Common myeloid progenitor, CD34-positive (primary cell): ENCODE measurements around the gene SMIM30.

ENCODE experiments used
- CTCF ChIA-PET: fragments of 350-600 bp; sonication (Branson Sonifier 250); formaldehyde crosslinking; loops from one replicate; lab custom pipeline; 2021; ENCODE audit warnings: antibody characterized with exemption; lab: Charles Lee
- POLR2A ChIA-PET: fragments of 350-600 bp; sonication (Branson Sonifier 250); formaldehyde crosslinking; loops from one replicate; lab custom pipeline; 2021; ENCODE audit warnings: antibody characterized with exemption; lab: Charles Lee
- DNase-seq, 3 donors: peaks; one replicate each; pipeline versions ENCODE4 v3.0.0 to v3.0.0-alpha.2; 2013
- H3K27ac ChIP-seq, 2 experiments: 1 replicate in 1 of 2; 2 replicates in 1 of 2; pipeline ENCODE4 v1.7.0; 2013; ENCODE audit warnings: inconsistent platforms in 2 of 2, low read length in 2 of 2, mild to moderate bottlenecking in 2 of 2, low read depth in 1 of 2, moderate library complexity in 1 of 2; ENCODE audit not compliant: severe bottlenecking in 2 of 2, insufficient read depth in 1 of 2, poor library complexity in 1 of 2
- H3K27me3 ChIP-seq, 5 experiments: replicated peaks in 2 of 5; 1 replicate in 3 of 5; 2 replicates in 2 of 5; pipeline versions ENCODE4 v1.6.1 to v1.7.0; 2013; ENCODE audit warnings: low read length in 4 of 5, mild to moderate bottlenecking in 2 of 5, moderate library complexity in 2 of 5, inconsistent platforms in 1 of 5; ENCODE audit not compliant: insufficient read depth in 5 of 5, control insufficient read depth in 4 of 5
- H3K36me3 ChIP-seq, 4 experiments: 1 replicate in 2 of 4; 2 replicates in 2 of 4; pipeline versions ENCODE4 v1.6.1 to v1.7.0; 2013; ENCODE audit warnings: low read length in 3 of 4, control low read depth in 1 of 4, mild to moderate bottlenecking in 1 of 4; ENCODE audit not compliant: control insufficient read depth in 4 of 4, insufficient read depth in 4 of 4
- H3K4me1 ChIP-seq, 4 experiments: 1 replicate in 3 of 4; 2 replicates in 1 of 4; pipeline versions ENCODE4 v1.6.1 to v1.7.1; 2013; ENCODE audit warnings: low read length in 3 of 4, mild to moderate bottlenecking in 3 of 4, control low read depth in 1 of 4, inconsistent platforms in 1 of 4, moderate library complexity in 1 of 4; ENCODE audit not compliant: control insufficient read depth in 4 of 4, insufficient read depth in 4 of 4; ENCODE audit errors: control extremely low read depth in 1 of 4
- H3K4me3 ChIP-seq, 7 experiments: 1 replicate in 4 of 7; 2 replicates in 3 of 7; pipeline versions ENCODE4 v1.5.1 to v1.7.0; 2013; ENCODE audit warnings: mild to moderate bottlenecking in 7 of 7, low read length in 6 of 7, moderate library complexity in 6 of 7, inconsistent platforms in 2 of 7, low read depth in 2 of 7, control low read depth in 1 of 7; ENCODE audit not compliant: insufficient read depth in 4 of 7, control insufficient read depth in 1 of 7; ENCODE audit errors: extremely low read depth in 1 of 7
- H3K9me3 ChIP-seq, 5 experiments: 1 replicate in 4 of 5; 2 replicates in 1 of 5; pipeline versions ENCODE4 v1.6.1 to v1.7.1; 2013; ENCODE audit warnings: low read length in 4 of 5, mild to moderate bottlenecking in 2 of 5, inconsistent platforms in 1 of 5, low read depth in 1 of 5, moderate library complexity in 1 of 5; ENCODE audit not compliant: control insufficient read depth in 4 of 5, insufficient read depth in 2 of 5; ENCODE audit errors: control extremely low read depth in 1 of 5
- WGBS: methylation state at CpG from one replicate; pipeline ENCODE4 v1.1.5; 2013; ENCODE audit not compliant: insufficient coverage; 5-methylcytosine and 5-hydroxymethylcytosine counted together

SMIM30 gene

GRCh38 chr7:113143486-113144257 lies 25.3 kb upstream of the SMIM30 start:
- Histone ChIP-seq H3K9me3 (no peaks in the 10 kb centered on the region), H3K27me3 (peaks cover 0 to 5% (median 2%) of the 10 kb centered on the region in 5 experiments), H3K36me3 (no peaks in the 10 kb centered on the region), H3K27ac (no peak overlapping the region), H3K4me1 (peaks cover 0 to 47% (median 0%) of the 10 kb centered on the region in 4 experiments), H3K4me3 (no peak overlapping the region)
- ChIA-PET POLR2A (no interaction called here), CTCF (no interaction called here)
- no peak for DNase-seq
- WGBS: no CpG with 5 or more reads among the region's 2 CpGs

DNA sequence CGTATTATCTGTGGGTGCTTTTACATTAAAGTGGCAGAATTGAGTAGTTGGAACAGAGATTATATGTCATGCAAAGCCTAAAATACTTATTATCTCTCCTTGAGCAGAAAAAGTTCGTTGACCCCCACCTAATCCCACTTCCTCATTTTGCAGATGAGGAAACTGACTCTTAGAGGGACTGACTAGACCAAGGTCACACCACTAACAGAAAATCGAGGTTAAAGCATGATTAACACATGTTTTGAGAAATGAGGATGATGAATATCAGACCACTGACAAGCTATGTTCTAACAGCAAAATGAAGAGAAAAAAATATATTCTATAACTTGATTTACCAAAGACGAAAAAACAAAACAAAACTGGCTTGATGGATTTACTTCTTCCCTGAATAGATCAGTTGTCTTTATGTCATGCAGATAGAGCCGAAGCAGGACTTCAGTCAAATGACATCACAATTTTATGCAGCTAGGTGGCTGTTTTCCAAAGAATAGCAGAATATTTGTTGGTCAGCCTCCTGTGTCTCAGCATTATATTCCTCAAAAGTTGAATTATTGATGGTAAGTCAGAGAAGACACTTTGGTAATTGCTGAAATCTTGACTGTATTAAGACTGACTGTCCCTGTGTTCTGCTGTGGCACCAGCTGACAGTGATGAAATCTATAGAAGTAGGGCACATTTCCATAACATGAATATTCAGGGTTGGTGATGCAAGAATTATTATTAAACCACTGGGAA lies 24.2 kb upstream of the SMIM30 start:
- POLR2A ChIA-PET: no interaction called here

DNA sequence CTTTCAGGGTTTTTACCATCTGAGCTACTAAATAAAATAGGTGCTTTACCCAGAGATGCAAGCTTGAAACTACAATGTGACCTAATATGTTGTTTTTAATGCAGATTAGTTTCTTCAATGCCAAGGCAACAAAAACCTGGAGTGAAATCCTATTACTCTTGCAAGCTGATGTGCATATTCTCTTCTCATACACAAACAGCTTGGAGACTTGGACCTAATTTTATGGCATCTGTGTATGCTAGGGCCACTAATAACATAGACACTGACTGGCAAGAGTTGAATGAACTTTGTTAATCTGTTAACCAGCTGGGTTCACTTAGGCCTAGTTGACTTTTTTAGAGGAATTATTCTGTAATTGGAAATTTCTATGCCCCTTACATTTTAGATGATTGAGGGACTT lies 23.4 kb upstream of the SMIM30 start:
- Histone ChIP-seq H3K4me1 (peaks cover 0 to 47% (median 0%) of the 10 kb centered on the region in 4 experiments), H3K4me3 (no peak overlapping the region), H3K27me3 (peaks cover 0 to 5% (median 2%) of the 10 kb centered on the region in 5 experiments), H3K27ac (peak overlapping the region in 1 of 2 experiments; percentile 47), H3K9me3 (no peaks in the 10 kb centered on the region), H3K36me3 (no peaks in the 10 kb centered on the region)
- no peak for DNase-seq
- ChIA-PET CTCF (no interaction called here), POLR2A (interaction anchor here (0.6 kb wide), 1 partner anchor 54 kb away, joined by 3 read pairs; no protein-coding TSS in a partner anchor)

More for the DNA sequence above, 24.2 kb upstream of the SMIM30 start:
- Histone ChIP-seq H3K9me3 (no peaks in the 10 kb centered on the region), H3K27ac (peak overlapping the region in 1 of 2 experiments; percentile 47), H3K4me1 (peaks cover 0 to 47% (median 0%) of the 10 kb centered on the region in 4 experiments), H3K27me3 (peaks cover 0 to 5% (median 2%) of the 10 kb centered on the region in 5 experiments), H3K4me3 (no peak overlapping the region), H3K36me3 (no peaks in the 10 kb centered on the region)
- DNase-seq: peak in 2 of 3 donors; percentile 42 to 46
- 63% methylated on average over 1 of the region's 5 CpGs for WGBS
- CTCF ChIA-PET: no interaction called here

GRCh38 chr7:113140956-113141355 lies 22.6 kb upstream of the SMIM30 start:
- POLR2A ChIA-PET: no interaction called here
- H3K9me3 ChIP-seq: no peaks in the 10 kb centered on the region
- 100% methylated on average over 3 of the region's 4 CpGs for WGBS

GRCh38 chr7:113137241-113137640 lies 18.9 kb upstream of the SMIM30 start:
- CTCF ChIA-PET: no interaction called here
- no peak overlapping the region for H3K4me3 ChIP-seq
- POLR2A ChIA-PET: no interaction called here
- DNase-seq: no peak
- WGBS: 100% methylated on average over 1 of the region's 2 CpGs
- no peaks in the 10 kb centered on the region for H3K36me3 ChIP-seq
- H3K27ac ChIP-seq: no peak overlapping the region
- no peaks in the 10 kb centered on the region for H3K9me3 ChIP-seq
- H3K4me1 ChIP-seq: peaks cover 0 to 21% (median 0%) of the 10 kb centered on the region in 4 experiments
- H3K27me3 ChIP-seq: no peaks in the 10 kb centered on the region

More at GRCh38 chr7:113140956-113141355, 22.6 kb upstream of the SMIM30 start:
- no peak for DNase-seq
- peaks cover 0 to 5% (median 0%) of the 10 kb centered on the region in 5 experiments for H3K27me3 ChIP-seq
- H3K4me3 ChIP-seq: no peak overlapping the region
- no peaks in the 10 kb centered on the region for H3K36me3 ChIP-seq
- H3K4me1 ChIP-seq: peaks cover 0 to 47% (median 0%) of the 10 kb centered on the region in 4 experiments
- CTCF ChIA-PET: no interaction called here
- no peak overlapping the region for H3K27ac ChIP-seq

DNA sequence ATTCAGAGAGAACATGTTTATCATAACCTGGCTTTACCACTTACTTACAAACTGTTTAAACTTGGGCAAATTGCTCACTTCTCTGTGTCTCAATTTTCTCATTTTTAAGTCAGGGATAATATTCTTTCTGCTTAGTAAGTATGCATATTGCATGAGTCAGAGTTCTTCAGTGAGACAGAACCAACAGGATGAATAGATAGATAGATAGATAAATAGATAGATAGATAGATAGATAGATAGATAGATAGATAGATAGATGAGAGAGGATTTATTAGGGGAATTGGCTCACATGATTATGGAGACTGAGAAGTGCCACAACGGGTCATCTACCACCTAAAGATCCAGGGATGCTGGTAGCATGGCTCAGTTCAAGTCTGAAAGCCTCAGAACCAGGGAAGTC lies 15.7 kb upstream of the SMIM30 start:
- peaks cover 0 to 1% (median 0%) of the 10 kb centered on the region in 5 experiments for H3K27me3 ChIP-seq
- H3K9me3 ChIP-seq: no peaks in the 10 kb centered on the region
- no peak for DNase-seq
- ChIA-PET CTCF (no interaction called here), POLR2A (no interaction called here)
- no peak overlapping the region for H3K27ac ChIP-seq
- WGBS: no CpG with 5 or more reads among the region's 1 CpG
- H3K4me3 ChIP-seq: no peak overlapping the region
- H3K36me3 ChIP-seq: no peaks in the 10 kb centered on the region
- H3K4me1 ChIP-seq: no peaks in the 10 kb centered on the region

GRCh38 chr7:113131367-113131766 lies 13.0 kb upstream of the SMIM30 start:
- H3K4me1 ChIP-seq: no peaks in the 10 kb centered on the region
- ChIA-PET CTCF (no interaction called here), POLR2A (no interaction called here)
- H3K27me3 ChIP-seq: peaks cover 0 to 1% (median 0%) of the 10 kb centered on the region in 5 experiments
- H3K9me3 ChIP-seq: no peaks in the 10 kb centered on the region
- H3K4me3 ChIP-seq: no peak overlapping the region
- WGBS: 95% methylated on average over 2 of the region's 2 CpGs
- H3K27ac ChIP-seq: no peak overlapping the region
- H3K36me3 ChIP-seq: no peaks in the 10 kb centered on the region
- DNase-seq: no peak
